PC-9 (cell line): ENCODE data around the gene AQP2. TPM values are rescaled to one million over a fixed set of nuclear protein-coding genes. Genes with fewer than 3 reads are reported as not detected.

Experiments
- Bru-seq: library from RNA; stranded (reverse); fragments of 400-500 nt; gene quantifications from one replicate; lab custom pipeline; 2021; lab: Mats Ljungman, UMichigan
- BruChase-seq, 2 experiments: library from RNA; stranded (reverse); fragments of 400-500 nt; gene quantifications; one replicate each; lab custom pipeline; 2021; lab: Mats Ljungman, UMichigan
- BruUV-seq: library from RNA; stranded (reverse); fragments of 400-500 nt; replicated peaks from 2 replicates; lab custom pipeline; 2021; lab: Mats Ljungman, UMichigan
- CTCF ChIA-PET: fragments of 300-600 bp; sonication (Branson Sonifier 250); formaldehyde crosslinking; loops from one replicate; lab custom pipeline; 2022; ENCODE audit warnings: antibody characterized with exemption; lab: Charles Lee
- POLR2A ChIA-PET: fragments of 300-600 bp; sonication (Branson Sonifier 250); formaldehyde crosslinking; loops from one replicate; lab custom pipeline; 2022; ENCODE audit warnings: antibody characterized with exemption; ENCODE audit not compliant: unreplicated experiment; lab: Charles Lee
- DNase-seq, 2 experiments: peaks; one replicate each; pipeline versions ENCODE4 v3.0.0 to v3.0.0-alpha.2; 2015 to 2022; ENCODE audit warnings: mixed read lengths in 1 of 2
- H2AFZ ChIP-seq: fragments of 200-600 bp; sonication (generic); 2 replicates; pipeline ENCODE4 v1.8.1; 2017; ENCODE audit warnings: antibody characterized with exemption
- H3F3A ChIP-seq: fragments of 200-600 bp; sonication (generic); 2 replicates; pipeline ENCODE4 v1.8.1; 2017; ENCODE audit warnings: antibody characterized with exemption, mild to moderate bottlenecking, low read depth; ENCODE audit not compliant: insufficient read depth
- H3K27ac ChIP-seq: fragments of 200-600 bp; sonication (generic); 2 replicates; pipeline ENCODE4 v1.6.1; 2016; ENCODE audit warnings: mixed run types
- H3K27me3 ChIP-seq: fragments of 200-600 bp; sonication (generic); 2 replicates; pipeline ENCODE4 v1.6.1; 2016; ENCODE audit warnings: low read depth, mixed run types; ENCODE audit not compliant: insufficient read depth
- H3K36me3 ChIP-seq: fragments of 200-600 bp; sonication (generic); 2 replicates; pipeline ENCODE4 v1.6.1; 2016; ENCODE audit warnings: low read depth, mixed run types
- H3K4me1 ChIP-seq: fragments of 200-600 bp; sonication (generic); replicated peaks from 2 replicates; pipeline ENCODE4 v1.6.1; 2016; ENCODE audit warnings: mixed run types; ENCODE audit not compliant: insufficient read depth
- H3K4me2 ChIP-seq: fragments of 200-600 bp; sonication (generic); 2 replicates; pipeline ENCODE4 v1.6.1; 2017; ENCODE audit warnings: mixed run types
- H3K4me3 ChIP-seq: fragments of 200-600 bp; sonication (generic); 2 replicates; pipeline ENCODE4 v1.6.1; 2016; ENCODE audit warnings: mixed run types
- H3K79me2 ChIP-seq: fragments of 200-600 bp; sonication (generic); 2 replicates; pipeline ENCODE4 v1.6.1; 2017; ENCODE audit warnings: low read depth, mixed run types
- H3K9me2 ChIP-seq: fragments of 200-600 bp; sonication (generic); 2 replicates; pipeline ENCODE4 v1.8.1; 2017; ENCODE audit warnings: mild to moderate bottlenecking; ENCODE audit not compliant: insufficient read depth
- H3K9me3 ChIP-seq: fragments of 200-600 bp; sonication (generic); 2 replicates; pipeline ENCODE4 v1.8.1; 2016; ENCODE audit warnings: low read depth; ENCODE audit not compliant: insufficient read depth
- H4K20me1 ChIP-seq: fragments of 200-600 bp; sonication (generic); 2 replicates; pipeline ENCODE4 v1.8.1; 2017; ENCODE audit not compliant: insufficient read depth
- EZH2 ChIP-seq: fragments of 200-600 bp; sonication (generic); IDR thresholded peaks from 2 replicates; pipeline ENCODE4 v1.8.0; 2017; ENCODE audit warnings: antibody characterized with exemption, low read depth
- intact Hi-C: fragments of 100-400 bp; cut with micrococcal nuclease; formaldehyde crosslinking; loops from one replicate; pipeline ENCODE4 v1.10.0; 2022; ENCODE audit not compliant: unreplicated experiment
- long read RNA-seq: library from polyadenylated mRNA; stranded (forward); transcript quantifications from one replicate; pipeline ENCODE4 v2.0.0, GENCODE V29; 2022
- total RNA-seq: library from RNA; stranded (reverse); gene quantifications from 2 replicates; pipeline ENCODE4 v1.2.3, GENCODE V29; 2021
- TF ChIP-seq, protein P1 (sequence below): fragments of 200-600 bp; sonication (generic); conservative IDR thresholded peaks from 2 replicates; pipeline ENCODE4 v1.6.1; 2017; ENCODE audit warnings: mixed run types, antibody characterized with exemption, mild to moderate bottlenecking, moderate library complexity

The AQP2 gene
- total RNA-seq (not detected in 2 replicates), Bru-seq, nascent RNA (not detected), BruChase-seq, experiment 1, labeled RNA remaining after a 2-hour chase (not detected), BruChase-seq, experiment 2, labeled RNA remaining after a 6-hour chase (not detected)
- long read RNA-seq, result 0 reads

DNA sequence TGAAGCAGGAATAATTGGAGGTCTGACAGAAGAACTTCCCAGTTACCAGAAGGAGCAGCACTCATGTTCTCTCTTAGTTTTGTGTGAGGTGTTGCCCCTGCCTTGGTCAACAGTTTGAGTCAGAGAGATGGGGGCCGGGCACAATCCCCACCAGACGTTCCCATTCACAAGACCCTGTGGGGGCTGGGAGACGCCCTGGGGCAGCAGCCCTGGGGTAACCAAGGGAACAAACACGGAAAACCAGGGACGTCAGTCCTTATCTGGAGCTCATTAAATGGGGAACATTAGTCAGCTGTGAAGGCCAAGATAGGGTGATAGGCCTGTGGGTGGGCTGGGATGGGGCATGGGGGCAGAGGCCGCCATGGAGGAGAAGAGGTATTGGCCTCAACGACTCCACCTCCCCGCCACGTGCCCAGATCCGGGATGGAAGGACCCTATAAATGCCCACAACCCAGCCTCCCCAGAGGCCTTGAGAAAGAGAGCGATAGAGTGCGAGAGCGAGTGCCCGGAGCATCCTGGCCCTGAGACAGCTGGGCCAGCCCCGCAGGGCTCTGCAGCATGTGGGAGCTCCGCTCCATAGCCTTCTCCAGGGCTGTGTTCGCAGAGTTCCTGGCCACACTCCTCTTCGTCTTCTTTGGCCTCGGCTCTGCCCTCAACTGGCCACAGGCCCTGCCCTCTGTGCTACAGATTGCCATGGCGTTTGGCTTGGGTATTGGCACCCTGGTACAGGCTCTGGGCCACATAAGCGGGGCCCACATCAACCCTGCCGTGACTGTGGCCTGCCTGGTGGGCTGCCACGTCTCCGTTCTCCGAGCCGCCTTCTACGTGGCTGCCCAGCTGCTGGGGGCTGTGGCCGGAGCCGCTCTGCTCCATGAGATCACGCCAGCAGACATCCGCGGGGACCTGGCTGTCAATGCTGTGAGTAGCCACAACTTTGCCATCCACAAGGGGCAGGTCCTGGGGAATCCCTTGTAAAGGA is at the start of gene AQP2:
Gene AQP2, plus strand, starts transcription at position 465 of the 979 bp plus-strand sequence. Its CDS starts 94 bp downstream, at position 559.
- Histone ChIP-seq H3K4me1 (peaks cover 8% of the 10 kb centered on the region), H3F3A (0 out of 2 replicates have a peak, but pooled peaks cover 5% of the 10 kb centered on the region), H3K9me3 (no peaks in the 10 kb centered on the region), H3K36me3 (no peaks in the 10 kb centered on the region), H3K27ac (no peak within 1 kb of the TSS), H3K4me2 (no peak within 1 kb of the TSS), H3K27me3 (no peaks in the 10 kb centered on the region), H3K79me2 (no peaks in the 10 kb centered on the region), H3K9me2 (no peaks in the 10 kb centered on the region), H2AFZ (no peak within 1 kb of the TSS), H4K20me1 (no peaks in the 10 kb centered on the region), H3K4me3 (no peak within 1 kb of the TSS)
- ChIA-PET POLR2A (no interaction called here), CTCF (interaction anchor here (0.6 to 1.1 kb wide), 2 partner anchors 12 to 515 kb away, joined by 4 to 10 read pairs; no protein-coding TSS in a partner anchor)
- intact Hi-C loops, result no loop called here
- TF ChIP-seq, protein P1, sequence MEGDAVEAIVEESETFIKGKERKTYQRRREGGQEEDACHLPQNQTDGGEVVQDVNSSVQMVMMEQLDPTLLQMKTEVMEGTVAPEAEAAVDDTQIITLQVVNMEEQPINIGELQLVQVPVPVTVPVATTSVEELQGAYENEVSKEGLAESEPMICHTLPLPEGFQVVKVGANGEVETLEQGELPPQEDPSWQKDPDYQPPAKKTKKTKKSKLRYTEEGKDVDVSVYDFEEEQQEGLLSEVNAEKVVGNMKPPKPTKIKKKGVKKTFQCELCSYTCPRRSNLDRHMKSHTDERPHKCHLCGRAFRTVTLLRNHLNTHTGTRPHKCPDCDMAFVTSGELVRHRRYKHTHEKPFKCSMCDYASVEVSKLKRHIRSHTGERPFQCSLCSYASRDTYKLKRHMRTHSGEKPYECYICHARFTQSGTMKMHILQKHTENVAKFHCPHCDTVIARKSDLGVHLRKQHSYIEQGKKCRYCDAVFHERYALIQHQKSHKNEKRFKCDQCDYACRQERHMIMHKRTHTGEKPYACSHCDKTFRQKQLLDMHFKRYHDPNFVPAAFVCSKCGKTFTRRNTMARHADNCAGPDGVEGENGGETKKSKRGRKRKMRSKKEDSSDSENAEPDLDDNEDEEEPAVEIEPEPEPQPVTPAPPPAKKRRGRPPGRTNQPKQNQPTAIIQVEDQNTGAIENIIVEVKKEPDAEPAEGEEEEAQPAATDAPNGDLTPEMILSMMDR, result no peak
- TF ChIP-seq EZH2, result no peak
- DNase-seq, result no peak
- no TSS peak for BruUV-seq

DNA sequence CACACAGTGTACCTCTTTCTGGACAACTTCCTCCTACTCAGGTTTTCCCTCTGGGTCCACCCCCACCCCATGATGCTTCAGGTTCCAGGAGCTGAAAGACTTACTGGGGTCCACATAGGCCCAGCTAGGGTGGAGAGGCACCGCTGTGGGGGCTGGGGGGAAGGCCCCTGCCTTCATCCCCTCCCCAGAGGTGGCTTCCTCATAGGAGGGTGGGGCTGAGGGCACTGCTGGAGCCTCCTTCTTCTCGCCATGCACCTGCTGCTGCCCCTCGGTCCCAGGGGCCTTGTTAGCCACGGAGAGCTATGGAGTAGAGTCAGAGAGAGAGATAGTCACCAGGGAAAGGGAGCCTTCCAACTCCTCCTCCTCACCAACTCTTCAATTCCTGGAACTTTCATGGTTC is 49.5 kb upstream of the AQP2 start:
- intact Hi-C loops, result no loop called here
- BruUV-seq, result no TSS peak

More for the DNA sequence above, 49.5 kb upstream of the AQP2 start:
- Histone ChIP-seq H3K4me2 (no peak overlapping the region), H3F3A (peaks cover 4% of the 10 kb centered on the region; the same call in 1 of the 2 replicates), H3K36me3 (no peaks in the 10 kb centered on the region), H3K4me3 (no peak overlapping the region), H3K4me1 (no peaks in the 10 kb centered on the region), H4K20me1 (no peaks in the 10 kb centered on the region), H3K79me2 (no peaks in the 10 kb centered on the region), H3K27ac (no peak overlapping the region), H3K9me2 (no peaks in the 10 kb centered on the region), H2AFZ (no peak overlapping the region), H3K27me3 (no peaks in the 10 kb centered on the region), H3K9me3 (no peaks in the 10 kb centered on the region)
- no peak for DNase-seq
- CTCF ChIA-PET, result interaction anchor here (0.6 to 0.7 kb wide), 2 partner anchors 44 to 1317 kb away, joined by 3 to 5 read pairs; partner anchors contain the start of gene POU6F1
- TF ChIP-seq EZH2, result no peak
- TF ChIP-seq, protein P1, result no peak
- POLR2A ChIA-PET, result interaction anchor here (0.6 kb wide), 1 partner anchor 9 kb away, joined by 5 read pairs; no protein-coding TSS in a partner anchor
